ENCODE measurements around the gene CCDC9B.

- TF ChIP-seq EZH2phosphoT487 (IDR thresholded peaks at IDR 0.05; ENCODE audit: insufficient read depth, low read depth), result no peak
- no peak for TF ChIP-seq EZH2 (IDR thresholded peaks at IDR 0.05; ENCODE audit: insufficient read depth, poor library complexity, severe bottlenecking)
Measured at GRCh38 chr15:40334941-40335795, 5.6 kb downstream of the CCDC9B start.

All from GM23248 (cell line).